Liver (tissue), 9 donors: Measurements from ENCODE around the gene TTC33. TPM values are rescaled to one million over a fixed set of nuclear protein-coding genes. Genes with fewer than 3 reads are reported as not detected.

Source experiments
- DNase-seq: peaks from one replicate; pipeline ENCODE4 v3.0.0-alpha.2; 2017; ENCODE audit warnings: low spot score
- H3K27ac ChIP-seq, 2 donors: one replicate each; pipeline ENCODE4 v1.7.0; 2013; ENCODE audit warnings: inconsistent platforms in 2 of 2, low read length in 2 of 2, control low read depth in 1 of 2, low read depth in 1 of 2, mild to moderate bottlenecking in 1 of 2
- H3K27me3 ChIP-seq, 4 donors: one replicate each; pipeline versions ENCODE4 v1.6.1 to v1.7.0; 2013; ENCODE audit warnings: low read length in 3 of 4, inconsistent platforms in 1 of 4, mild to moderate bottlenecking in 1 of 4, moderate library complexity in 1 of 4; ENCODE audit not compliant: control insufficient read depth in 4 of 4, insufficient read depth in 4 of 4
- H3K36me3 ChIP-seq, 4 donors: one replicate each; pipeline versions ENCODE4 v1.6.1 to v1.7.0; 2013; ENCODE audit warnings: low read length in 3 of 4, mild to moderate bottlenecking in 3 of 4, low read depth in 1 of 4, moderate library complexity in 1 of 4; ENCODE audit not compliant: control insufficient read depth in 4 of 4, insufficient read depth in 3 of 4
- H3K4me1 ChIP-seq, 4 donors: one replicate each; pipeline versions ENCODE4 v1.6.1 to v1.7.0; 2013; ENCODE audit warnings: low read length in 3 of 4, mild to moderate bottlenecking in 3 of 4, moderate library complexity in 1 of 4; ENCODE audit not compliant: control insufficient read depth in 4 of 4, insufficient read depth in 4 of 4
- H3K4me3 ChIP-seq, 3 donors: one replicate each; pipeline versions ENCODE4 v1.6.1 to v1.7.0; 2013; ENCODE audit warnings: low read length in 3 of 3, control low read depth in 1 of 3, low read depth in 1 of 3, mild to moderate bottlenecking in 1 of 3
- H3K9ac ChIP-seq, 2 donors: one replicate each; pipeline ENCODE4 v1.7.0; 2013; ENCODE audit warnings: low read length in 2 of 2, mild to moderate bottlenecking in 2 of 2, moderate library complexity in 2 of 2, control low read depth in 1 of 2, low read depth in 1 of 2
- H3K9me3 ChIP-seq, 4 donors: one replicate each; pipeline versions ENCODE4 v1.6.1 to v1.7.0; 2013; ENCODE audit warnings: low read length in 3 of 4; ENCODE audit not compliant: control insufficient read depth in 4 of 4
- ATF3 ChIP-seq: IDR thresholded peaks from 2 replicates; pipeline ENCODE4 v1.6.1; 2016; ENCODE audit warnings: antibody characterized with exemption
- CTCF ChIP-seq: fragments of 150-350 bp; IDR thresholded peaks from 2 replicates; pipeline ENCODE4 v1.5.1; 2017; ENCODE audit warnings: improper control_type of control experiment, low read depth, low read length; ENCODE audit not compliant: missing input control
- EGR1 ChIP-seq, 2 donors: IDR thresholded peaks; 2 replicates each; pipeline ENCODE4 v1.6.1; 2016 to 2018; ENCODE audit warnings: antibody characterized with exemption in 2 of 2, low read depth in 2 of 2
- FOXA2 ChIP-seq: IDR thresholded peaks from 2 replicates; pipeline ENCODE4 v1.6.1; 2016; ENCODE audit warnings: antibody characterized with exemption
- GABPA ChIP-seq, 2 donors: IDR thresholded peaks in 1 of 2; conservative IDR thresholded peaks in 1 of 2; 2 replicates each; pipeline ENCODE4 v1.6.1; 2016; ENCODE audit warnings: antibody characterized with exemption in 2 of 2, mild to moderate bottlenecking in 1 of 2, moderate library complexity in 1 of 2
- HNF4A ChIP-seq, 2 donors: conservative IDR thresholded peaks; 2 replicates each; pipeline ENCODE4 v1.6.1; 2016; ENCODE audit warnings: antibody characterized with exemption in 2 of 2, mild to moderate bottlenecking in 2 of 2
- JUND ChIP-seq, 2 donors: IDR thresholded peaks; 2 replicates each; pipeline ENCODE4 v1.6.1; 2016; ENCODE audit warnings: antibody characterized with exemption in 2 of 2
- MAX ChIP-seq: IDR thresholded peaks from 2 replicates; pipeline ENCODE4 v1.6.1; 2016; ENCODE audit warnings: antibody characterized with exemption
- NR2F2 ChIP-seq: IDR thresholded peaks from 2 replicates; pipeline ENCODE4 v1.6.1; 2016; ENCODE audit warnings: antibody characterized with exemption
- RAD21 ChIP-seq, 2 donors: IDR thresholded peaks; 2 replicates each; pipeline ENCODE4 v1.6.1; 2016; ENCODE audit warnings: antibody characterized with exemption in 2 of 2, mild to moderate bottlenecking in 2 of 2
- REST ChIP-seq: IDR thresholded peaks from 2 replicates; pipeline ENCODE4 v1.6.1; 2016; ENCODE audit warnings: antibody characterized with exemption, mild to moderate bottlenecking
- RXRA ChIP-seq, 2 donors: IDR thresholded peaks; 2 replicates each; pipeline ENCODE4 v1.6.1; 2017 to 2018; ENCODE audit warnings: antibody characterized with exemption in 2 of 2, mild to moderate bottlenecking in 1 of 2
- TAF1 ChIP-seq: conservative IDR thresholded peaks from 2 replicates; pipeline ENCODE4 v1.6.1; 2016; ENCODE audit warnings: antibody characterized with exemption, mild to moderate bottlenecking
- YY1 ChIP-seq: IDR thresholded peaks from 2 replicates; pipeline ENCODE4 v1.6.1; 2016; ENCODE audit warnings: antibody characterized with exemption, mild to moderate bottlenecking
- ZBTB33 ChIP-seq: IDR thresholded peaks from 2 replicates; pipeline ENCODE4 v1.6.1; 2016; ENCODE audit warnings: antibody characterized with exemption
- WGBS: extraction: QIAGEN DNeasy Blood & Tissue Kit; methylation state at CpG from one replicate; pipeline ENCODE4 v1.1.7; 2013; 5-methylcytosine and 5-hydroxymethylcytosine counted together
- polyA plus RNA-seq, 2 donors: library from polyadenylated mRNA; stranded (reverse) in 1 of 2; unstranded in 1 of 2; fragments of 200-250 nt in 1 of 2; fragments of >200 nt in 1 of 2; fragmentation: Nextera tagmentation in 1 of 2; extraction: Ambion mirVana in 1 of 2; gene quantifications; one replicate each; pipeline versions ENCODE4 v1.2.1 to v1.2.3, GENCODE V29; 2013 to 2015
- total RNA-seq, 2 donors: library from RNA; depleted of rRNA; stranded (reverse); fragments of >200 nt; gene quantifications; one replicate each; pipeline ENCODE4 v1.2.3, GENCODE V29; 2014
- donor health status: healthy.
- donor health status: healthy.
- donor health status: healthy.
- donor health status: healthy.
- donor health status: healthy.

Gene TTC33
- total and polyA plus RNA-seq, 4 donors = 4.3 to 12.0 (median 7.6) TPM

GRCh38 chr5:40585537-40586267, 170.1 kb downstream of the TTC33 start:
- Histone ChIP-seq H3K9ac (no peak overlapping the region), H3K27ac (no peak overlapping the region), H3K9me3 (no peaks in the 10 kb centered on the region), H3K27me3 (no peaks in the 10 kb centered on the region), H3K4me3 (no peak overlapping the region), H3K4me1 (no peaks in the 10 kb centered on the region), H3K36me3 (no peaks in the 10 kb centered on the region)
- TF ChIP-seq RXRA (IDR thresholded peaks at IDR 0.05) = no peak
- TF ChIP-seq MAX = no peak
- TF ChIP-seq ZBTB33 = no peak
- no peak for TF ChIP-seq JUND (IDR thresholded peaks at IDR 0.05)
- TF ChIP-seq TAF1 = no peak
- TF ChIP-seq HNF4A (conservative IDR thresholded peaks at IDR 0.05) = no peak
- TF ChIP-seq RAD21 (IDR thresholded peaks at IDR 0.05) = no peak
- TF ChIP-seq CTCF = no peak
- no peak for TF ChIP-seq FOXA2
- no peak for TF ChIP-seq ATF3
- no peak for TF ChIP-seq YY1
- no peak for TF ChIP-seq NR2F2
- no peak for TF ChIP-seq REST
- TF ChIP-seq EGR1 (IDR thresholded peaks at IDR 0.05; ENCODE audit: low read depth in 2 of 2) = no peak
- TF ChIP-seq GABPA (IDR thresholded peaks at IDR 0.05 in 1 of 2, conservative IDR thresholded peaks at IDR 0.05 in 1 of 2) = no peak
- WGBS = 92% methylated on average over 5 of the region's 5 CpGs
- no peak for DNase-seq
